Left ventricle myocardium inferior (tissue), 1 donor: ENCODE results near the gene CNOT10. TPM values are rescaled to one million over a fixed set of nuclear protein-coding genes. Genes with fewer than 3 reads are reported as not detected.

Experiments
- DNase-seq: peaks from one replicate; pipeline ENCODE4 v3.0.0-alpha.2; 2020
- H3K27ac ChIP-seq: fragments of 200-600 bp; replicated peaks from 2 replicates; pipeline ENCODE4 v1.8.0; 2021
- H3K27me3 ChIP-seq: fragments of 200-600 bp; 2 replicates; pipeline ENCODE4 v1.8.0; 2021; ENCODE audit warnings: low read depth
- H3K36me3 ChIP-seq: fragments of 200-600 bp; 2 replicates; pipeline ENCODE4 v1.8.0; 2021
- H3K4me1 ChIP-seq: fragments of 200-600 bp; 2 replicates; pipeline ENCODE4 v1.8.0; 2021
- H3K4me3 ChIP-seq: fragments of 200-600 bp; 2 replicates; pipeline ENCODE4 v1.8.0; 2021; ENCODE audit warnings: mild to moderate bottlenecking, moderate library complexity
- H3K9me3 ChIP-seq: fragments of 200-600 bp; replicated peaks from 2 replicates; pipeline ENCODE4 v1.8.0; 2021
- intact Hi-C: fragments of 100-400 bp; cut with micrococcal nuclease; formaldehyde crosslinking; loops from one replicate; pipeline ENCODE4 v1.11.0; 2022
- total RNA-seq: library from RNA; stranded (reverse); fragmentation: NEBNext Ultra II Directional; extraction: Animal tissue kit (Norgen Biotek cat#: 25700); gene quantifications from one replicate; pipeline ENCODE4 v1.2.1, GENCODE V29; 2021
- TF ChIP-seq, protein P1 (sequence below): fragments of 200-600 bp; IDR thresholded peaks from 2 replicates; pipeline ENCODE4 v1.8.0; 2021; ENCODE audit warnings: antibody characterized with exemption, mild to moderate bottlenecking, borderline replicate concordance
- donor health status: DM: no; HTN: yes; CAD: no; lungs with severe emphysema.

Gene CNOT10
- total RNA-seq, 1 donor from 2014 or later: 14.6 TPM

DNA sequence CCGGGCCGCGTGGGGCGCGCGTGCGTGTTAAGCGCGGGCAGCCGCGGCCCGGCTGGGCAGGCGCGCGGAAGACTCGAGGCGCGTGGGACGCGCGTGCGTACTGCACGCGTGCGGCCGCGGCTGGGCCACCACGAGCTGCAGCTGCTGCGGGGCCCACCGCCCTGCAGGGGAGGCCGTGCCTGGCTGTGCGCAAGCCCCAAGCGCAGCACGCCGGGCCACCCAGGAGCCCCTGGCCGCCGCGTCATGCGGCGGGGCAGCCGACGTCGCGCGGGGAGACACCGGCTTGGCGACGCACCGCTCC is 132.2 kb downstream of the CNOT10 start:
- no peaks in the 10 kb centered on the region for H3K36me3 ChIP-seq
- intact Hi-C loops: no loop called here

DNA sequence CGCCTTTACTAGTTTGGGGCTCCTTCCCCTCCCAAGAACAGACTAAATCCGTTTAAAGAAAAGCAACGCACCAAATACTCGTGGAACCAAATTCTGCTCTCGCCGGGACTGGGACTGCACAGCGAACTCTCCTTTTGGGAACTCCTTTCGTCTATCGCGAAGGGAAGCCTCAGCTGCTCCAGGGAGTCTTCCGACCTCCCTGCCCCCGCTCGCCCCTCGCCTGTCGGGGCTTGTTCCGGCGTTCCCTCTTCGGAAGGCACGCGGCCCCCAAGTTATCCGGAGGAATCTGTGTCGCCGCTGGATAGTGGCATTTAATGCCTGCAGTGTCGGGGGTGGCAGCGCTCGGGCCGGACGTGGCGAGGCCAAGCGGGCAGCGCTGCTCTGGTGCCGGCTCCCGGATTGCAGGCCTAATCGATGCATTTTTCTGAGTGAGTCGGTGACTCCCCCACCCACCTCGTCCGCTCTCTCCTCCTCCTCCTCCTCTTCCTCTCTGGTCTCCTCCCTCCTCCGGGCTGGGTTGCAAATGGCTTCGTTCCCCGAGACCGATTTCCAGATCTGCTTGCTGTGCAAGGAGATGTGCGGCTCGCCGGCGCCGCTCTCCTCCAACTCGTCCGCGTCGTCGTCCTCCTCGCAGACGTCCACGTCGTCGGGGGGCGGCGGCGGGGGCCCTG is 132.7 kb downstream of the CNOT10 start, which contains the start of gene TRIM71:
Gene TRIM71 (plus strand): TSS at position 440 of the 671 bp plus-strand sequence. CDS start 84 bp downstream, at position 524.
- intact Hi-C loops: no loop called here
- peak within 1 kb of the TSS; percentile 64 for H3K4me3 ChIP-seq
- no peaks in the 10 kb centered on the region for H3K9me3 ChIP-seq
- H3K27ac ChIP-seq: no peak within 1 kb of the TSS
- H3K27me3 ChIP-seq: peaks cover 79% of the 10 kb centered on the region
- H3K36me3 ChIP-seq: no peaks in the 10 kb centered on the region
- peaks cover 29% of the 10 kb centered on the region for H3K4me1 ChIP-seq
- no peak for DNase-seq
- TF ChIP-seq, protein P1, sequence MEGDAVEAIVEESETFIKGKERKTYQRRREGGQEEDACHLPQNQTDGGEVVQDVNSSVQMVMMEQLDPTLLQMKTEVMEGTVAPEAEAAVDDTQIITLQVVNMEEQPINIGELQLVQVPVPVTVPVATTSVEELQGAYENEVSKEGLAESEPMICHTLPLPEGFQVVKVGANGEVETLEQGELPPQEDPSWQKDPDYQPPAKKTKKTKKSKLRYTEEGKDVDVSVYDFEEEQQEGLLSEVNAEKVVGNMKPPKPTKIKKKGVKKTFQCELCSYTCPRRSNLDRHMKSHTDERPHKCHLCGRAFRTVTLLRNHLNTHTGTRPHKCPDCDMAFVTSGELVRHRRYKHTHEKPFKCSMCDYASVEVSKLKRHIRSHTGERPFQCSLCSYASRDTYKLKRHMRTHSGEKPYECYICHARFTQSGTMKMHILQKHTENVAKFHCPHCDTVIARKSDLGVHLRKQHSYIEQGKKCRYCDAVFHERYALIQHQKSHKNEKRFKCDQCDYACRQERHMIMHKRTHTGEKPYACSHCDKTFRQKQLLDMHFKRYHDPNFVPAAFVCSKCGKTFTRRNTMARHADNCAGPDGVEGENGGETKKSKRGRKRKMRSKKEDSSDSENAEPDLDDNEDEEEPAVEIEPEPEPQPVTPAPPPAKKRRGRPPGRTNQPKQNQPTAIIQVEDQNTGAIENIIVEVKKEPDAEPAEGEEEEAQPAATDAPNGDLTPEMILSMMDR: no peak

More for the DNA sequence above, 132.2 kb downstream of the CNOT10 start:
- TF ChIP-seq, protein P1: no peak
- Histone ChIP-seq H3K9me3 (no peaks in the 10 kb centered on the region), H3K27ac (no peak overlapping the region), H3K27me3 (peaks cover 76% of the 10 kb centered on the region), H3K4me3 (peak overlapping the region; percentile 64), H3K4me1 (peaks cover 29% of the 10 kb centered on the region)
- no peak for DNase-seq

DNA sequence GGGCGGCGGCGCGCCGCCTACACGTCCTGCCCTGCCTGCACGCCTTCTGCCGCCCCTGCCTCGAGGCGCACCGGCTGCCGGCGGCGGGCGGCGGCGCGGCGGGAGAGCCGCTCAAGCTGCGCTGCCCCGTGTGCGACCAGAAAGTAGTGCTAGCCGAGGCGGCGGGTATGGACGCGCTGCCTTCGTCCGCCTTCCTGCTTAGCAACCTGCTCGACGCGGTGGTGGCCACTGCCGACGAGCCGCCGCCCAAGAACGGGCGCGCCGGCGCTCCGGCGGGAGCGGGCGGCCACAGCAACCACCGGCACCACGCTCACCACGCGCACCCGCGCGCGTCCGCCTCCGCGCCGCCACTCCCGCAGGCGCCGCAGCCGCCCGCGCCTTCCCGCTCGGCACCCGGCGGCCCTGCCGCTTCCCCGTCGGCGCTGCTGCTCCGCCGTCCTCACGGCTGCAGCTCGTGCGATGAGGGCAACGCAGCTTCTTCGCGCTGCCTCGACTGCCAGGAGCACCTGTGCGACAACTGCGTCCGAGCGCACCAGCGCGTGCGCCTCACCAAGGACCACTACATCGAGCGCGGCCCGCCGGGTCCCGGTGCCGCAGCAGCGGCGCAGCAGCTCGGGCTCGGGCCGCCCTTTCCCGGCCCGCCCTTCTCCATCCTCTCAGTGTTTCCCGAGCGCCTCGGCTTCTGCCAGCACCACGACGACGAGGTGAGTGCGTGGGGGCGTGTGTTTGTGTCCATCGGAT is 133.4 kb downstream of the CNOT10 start:
- TF ChIP-seq, protein P1: no peak
- H3K4me3 ChIP-seq: peak overlapping the region; percentile 64
- no peaks in the 10 kb centered on the region for H3K36me3 ChIP-seq
- no peaks in the 10 kb centered on the region for H3K9me3 ChIP-seq
- no peak overlapping the region for H3K27ac ChIP-seq
- no peak for DNase-seq
- peaks cover 29% of the 10 kb centered on the region for H3K4me1 ChIP-seq
- intact Hi-C loops: no loop called here
- H3K27me3 ChIP-seq: peaks cover 86% of the 10 kb centered on the region

DNA sequence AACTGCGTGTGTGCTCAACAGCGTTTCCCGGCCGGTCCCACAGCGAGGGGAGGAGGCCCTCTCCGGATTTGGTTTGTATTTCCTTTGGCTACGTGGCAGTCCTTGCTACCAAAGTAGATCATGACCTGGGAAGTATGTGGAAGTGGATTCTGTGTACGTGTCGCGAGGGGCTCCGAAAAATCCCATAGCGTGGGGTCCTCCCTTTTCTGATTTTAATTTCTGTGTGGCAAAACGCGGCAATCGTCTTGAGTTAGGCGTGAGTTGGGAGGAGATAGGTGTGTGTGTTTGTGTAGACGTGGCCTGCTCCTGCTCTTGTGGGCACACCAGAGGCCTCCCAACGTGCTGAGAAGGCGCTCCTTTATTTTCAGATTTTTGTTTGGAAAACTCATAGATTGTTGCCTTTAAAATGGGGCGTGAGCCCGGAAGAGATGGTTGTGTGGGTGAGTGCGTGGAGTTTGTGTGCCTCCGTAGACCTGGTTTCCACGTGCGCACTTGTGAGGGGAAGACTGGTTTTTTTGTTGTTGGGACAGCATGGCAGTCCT is 134.1 kb downstream of the CNOT10 start:
- H3K27me3 ChIP-seq: peaks cover 92% of the 10 kb centered on the region
- TF ChIP-seq, protein P1: no peak

DNA sequence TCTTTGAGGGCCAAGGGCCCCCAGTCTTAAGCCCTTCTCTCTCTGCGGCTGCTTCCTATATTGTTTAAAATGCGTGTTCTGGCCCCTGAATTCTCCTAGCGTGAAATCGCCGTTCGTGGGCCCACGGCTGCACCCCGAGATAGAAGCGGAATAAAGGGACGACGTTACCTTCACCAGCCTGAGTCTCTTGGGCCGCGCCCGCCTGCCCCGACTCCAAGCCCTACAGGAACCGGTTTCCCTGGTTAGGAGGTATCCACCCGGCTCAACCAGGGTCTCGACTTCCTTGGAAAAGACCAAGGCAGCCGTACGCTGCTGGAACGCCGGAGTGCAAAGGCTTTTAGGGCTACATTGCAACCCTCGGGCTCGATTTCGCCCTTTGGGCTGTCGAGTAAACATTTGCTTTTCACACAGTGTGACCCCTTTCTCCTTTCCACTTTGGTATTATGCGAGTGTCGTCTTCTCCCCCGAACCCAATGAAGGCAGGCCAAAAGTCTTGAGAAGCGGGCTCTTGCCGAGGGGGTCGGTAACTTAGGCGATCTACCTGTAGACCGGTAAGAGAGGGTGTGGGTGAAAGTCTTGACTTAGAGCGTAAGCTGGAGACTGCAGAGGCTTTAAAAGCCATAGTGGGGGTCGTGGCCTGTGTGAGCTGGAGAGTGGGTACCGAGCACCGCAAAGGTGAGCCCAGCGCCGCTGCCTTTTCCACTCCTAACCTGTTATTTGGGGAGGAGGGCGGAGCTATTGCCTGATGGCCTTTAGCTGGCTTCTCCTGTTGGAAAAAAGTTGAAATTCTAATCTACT is 134.8 kb downstream of the CNOT10 start:
- Histone ChIP-seq H3K4me1 (peaks cover 29% of the 10 kb centered on the region), H3K36me3 (no peaks in the 10 kb centered on the region), H3K4me3 (no peak overlapping the region), H3K27me3 (peaks cover 97% of the 10 kb centered on the region), H3K9me3 (no peaks in the 10 kb centered on the region), H3K27ac (no peak overlapping the region)
- DNase-seq: no peak
- intact Hi-C loops: no loop called here
- TF ChIP-seq, protein P1: no peak

More for the DNA sequence above, 134.1 kb downstream of the CNOT10 start:
- Histone ChIP-seq H3K4me3 (peak overlapping the region; percentile 64), H3K27ac (no peak overlapping the region), H3K9me3 (no peaks in the 10 kb centered on the region), H3K36me3 (no peaks in the 10 kb centered on the region), H3K4me1 (peaks cover 29% of the 10 kb centered on the region)
- intact Hi-C loops: no loop called here
- no peak for DNase-seq
